Sigmoid colon (tissue), 7 donors: ENCODE results near the gene ZNF710. TPM values are rescaled to one million over a fixed set of nuclear protein-coding genes. Genes with fewer than 3 reads are reported as not detected.

Experiments
- DNase-seq: peaks from one replicate; pipeline ENCODE4 v3.0.0-alpha.2; 2019
- H3K27ac ChIP-seq, 4 donors: fragments of 200-600 bp; sonication (generic); one replicate each; pipeline ENCODE4 v1.5.1; 2016 to 2019; ENCODE audit warnings: mild to moderate bottlenecking in 1 of 4
- H3K27me3 ChIP-seq, 3 donors: fragments of 200-600 bp; sonication (generic); one replicate each; pipeline ENCODE4 v1.5.1; 2019; ENCODE audit warnings: mild to moderate bottlenecking in 1 of 3
- H3K36me3 ChIP-seq, 4 donors: fragments of 200-600 bp; sonication (generic); one replicate each; pipeline ENCODE4 v1.5.1; 2016 to 2019
- H3K4me1 ChIP-seq, 4 donors: fragments of 200-600 bp; sonication (generic); one replicate each; pipeline ENCODE4 v1.5.1; 2017 to 2019
- H3K4me3 ChIP-seq, 4 donors: fragments of 200-600 bp; sonication (generic); one replicate each; pipeline ENCODE4 v1.5.1; 2017 to 2019; ENCODE audit warnings: mild to moderate bottlenecking in 2 of 4, moderate library complexity in 1 of 4
- H3K9me3 ChIP-seq, 4 donors: fragments of 200-600 bp in 3 of 4; sonication (generic) in 3 of 4; one replicate each; pipeline versions ENCODE4 v1.5.1 to v1.6.1; 2013 to 2019
- EP300 ChIP-seq, 4 donors: sonication (generic); formaldehyde crosslinking; IDR thresholded peaks; one replicate each; pipeline ENCODE4 v1.6.1; 2017; ENCODE audit warnings: antibody characterized with exemption in 4 of 4
- POLR2A ChIP-seq, 2 donors: fragments of 450-650 bp; IDR thresholded peaks; one replicate each; pipeline ENCODE4 v1.6.1; 2016; ENCODE audit warnings: antibody characterized with exemption in 2 of 2, mild to moderate bottlenecking in 2 of 2, moderate library complexity in 2 of 2
- POLR2AphosphoS5 ChIP-seq, 4 donors: sonication (generic); formaldehyde crosslinking; IDR thresholded peaks; one replicate each; pipeline ENCODE4 v1.6.1; 2017; ENCODE audit warnings: antibody characterized with exemption in 4 of 4
- WGBS, 2 donors: extraction: QIAGEN DNeasy Blood & Tissue Kit; methylation state at CpG; one replicate each; pipeline ENCODE4 v1.1.7; 2013; 5-methylcytosine and 5-hydroxymethylcytosine counted together
- intact Hi-C: fragments of 100-400 bp; cut with DNase I; formaldehyde crosslinking; loops from one replicate; pipeline ENCODE4 v1.15.1; 2023
- polyA plus RNA-seq, 3 donors: library from polyadenylated mRNA; stranded (reverse); fragments of 200-250 nt; gene quantifications; one replicate each; pipeline ENCODE4 v1.2.3, GENCODE V29; 2013
- total RNA-seq, 4 donors: library from RNA; depleted of rRNA; stranded (reverse); fragments of >200 nt; gene quantifications; one replicate each; pipeline ENCODE4 v1.1.0, GENCODE V29; 2016
- TF ChIP-seq, protein P1 (sequence below), 4 experiments: fragments of 450-650 bp in 3 of 4; fragments of 200-600 bp in 1 of 4; IDR thresholded peaks; one replicate each; pipeline ENCODE4 v1.5.1; 2016 to 2019; ENCODE audit warnings: antibody characterized with exemption in 4 of 4, mild to moderate bottlenecking in 3 of 4, moderate library complexity in 2 of 4
- donor health status: healthy with polysubstance abuse.
- donor health status: Bipolar disorder and iron deficiency.
- donor health status: healthy.

ZNF710 gene
- total and polyA plus RNA-seq, 7 donors, result 5.3 to 28.2 (median 10.0) TPM

DNA sequence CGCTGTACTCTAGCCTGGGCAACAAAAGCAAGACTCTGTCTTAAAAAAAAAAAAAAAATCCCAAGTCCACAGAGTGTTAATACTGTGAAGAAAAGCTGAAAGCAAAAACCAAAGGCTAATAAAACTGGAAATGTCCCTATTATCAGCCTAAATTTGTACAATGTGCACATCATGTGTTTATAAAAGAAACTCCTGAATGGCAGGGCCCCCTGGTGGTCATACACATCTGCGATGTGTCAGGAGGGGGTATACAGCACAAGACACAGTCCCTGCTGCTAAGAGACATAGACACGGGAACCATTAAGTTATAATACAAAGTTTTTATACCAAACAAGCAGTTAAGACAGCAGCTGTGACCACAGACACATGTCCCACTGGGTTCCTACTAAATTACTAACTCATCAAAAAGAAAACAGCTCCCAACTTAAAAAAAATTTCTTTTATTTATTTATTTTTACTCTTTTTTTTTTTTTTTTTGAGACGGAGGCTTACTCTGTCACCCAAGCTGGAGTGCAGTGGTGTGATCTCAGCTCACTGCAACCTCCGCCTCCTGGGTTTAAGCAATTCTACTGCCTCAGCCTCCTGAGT, 70.2 kb downstream of the ZNF710 start:
- no peak overlapping the region for H3K4me3 ChIP-seq
- H3K27me3 ChIP-seq, result no peaks in the 10 kb centered on the region
- H3K36me3 ChIP-seq, result peaks cover 0 to 57% (median 7%) of the 10 kb centered on the region in 4 donors
- intact Hi-C loops, result loop anchor here (2.0 to 5.0 kb wide), 4 partner anchors 69 to 309 kb away; partner anchors contain the start of gene ARPIN
- peak; percentile 90 for DNase-seq
- H3K9me3 ChIP-seq, result no peaks in the 10 kb centered on the region
- 45 to 48% methylated on average over 5 of the region's 5 CpGs for WGBS, 2 donors
- H3K4me1 ChIP-seq, result peaks cover 0 to 18% (median 17%) of the 10 kb centered on the region in 4 donors
- H3K27ac ChIP-seq, result peak overlapping the region; percentile 24 to 58 (median 55)
- TF ChIP-seq POLR2A (IDR thresholded peaks at IDR 0.05) (no peak), EP300 (IDR thresholded peaks at IDR 0.05) (no peak), POLR2AphosphoS5 (IDR thresholded peaks at IDR 0.05) (peak in 3 of 4 donors; percentile 49 to 66 (median 65))
- TF ChIP-seq, protein P1, sequence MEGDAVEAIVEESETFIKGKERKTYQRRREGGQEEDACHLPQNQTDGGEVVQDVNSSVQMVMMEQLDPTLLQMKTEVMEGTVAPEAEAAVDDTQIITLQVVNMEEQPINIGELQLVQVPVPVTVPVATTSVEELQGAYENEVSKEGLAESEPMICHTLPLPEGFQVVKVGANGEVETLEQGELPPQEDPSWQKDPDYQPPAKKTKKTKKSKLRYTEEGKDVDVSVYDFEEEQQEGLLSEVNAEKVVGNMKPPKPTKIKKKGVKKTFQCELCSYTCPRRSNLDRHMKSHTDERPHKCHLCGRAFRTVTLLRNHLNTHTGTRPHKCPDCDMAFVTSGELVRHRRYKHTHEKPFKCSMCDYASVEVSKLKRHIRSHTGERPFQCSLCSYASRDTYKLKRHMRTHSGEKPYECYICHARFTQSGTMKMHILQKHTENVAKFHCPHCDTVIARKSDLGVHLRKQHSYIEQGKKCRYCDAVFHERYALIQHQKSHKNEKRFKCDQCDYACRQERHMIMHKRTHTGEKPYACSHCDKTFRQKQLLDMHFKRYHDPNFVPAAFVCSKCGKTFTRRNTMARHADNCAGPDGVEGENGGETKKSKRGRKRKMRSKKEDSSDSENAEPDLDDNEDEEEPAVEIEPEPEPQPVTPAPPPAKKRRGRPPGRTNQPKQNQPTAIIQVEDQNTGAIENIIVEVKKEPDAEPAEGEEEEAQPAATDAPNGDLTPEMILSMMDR (IDR thresholded peaks at IDR 0.05), result peak; percentile 64 to 84 (median 74)

DNA sequence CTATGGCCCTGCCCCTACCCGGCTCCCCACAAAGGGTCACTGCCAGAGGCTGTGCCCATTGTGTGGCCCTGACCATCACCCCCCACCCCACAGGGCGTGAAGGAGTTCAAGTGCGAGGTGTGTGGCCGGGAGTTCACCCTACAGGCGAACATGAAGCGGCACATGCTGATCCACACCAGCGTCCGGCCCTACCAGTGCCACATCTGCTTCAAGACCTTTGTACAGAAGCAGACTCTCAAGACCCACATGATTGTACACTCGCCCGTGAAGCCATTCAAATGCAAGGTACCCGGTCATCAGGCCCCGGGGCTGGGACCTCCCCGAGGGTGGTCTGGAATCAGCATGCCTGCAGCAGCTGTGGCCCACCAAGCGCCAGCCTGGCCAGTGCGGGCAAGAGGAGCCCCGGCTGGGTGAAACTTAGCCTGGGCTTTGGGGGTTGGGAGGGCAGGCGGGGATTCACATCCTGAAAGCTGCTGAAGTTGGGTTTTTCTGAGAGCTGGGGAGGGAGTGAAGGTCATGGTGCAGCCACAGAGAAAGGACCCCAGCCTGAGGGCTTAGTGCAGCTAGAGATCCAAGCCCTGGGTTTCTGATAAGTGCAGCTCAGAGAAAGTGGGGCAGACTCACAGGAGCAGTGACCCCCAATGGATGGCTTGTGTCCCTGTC, 72.0 kb downstream of the ZNF710 start:
- 93 to 95% methylated on average over 17 of the region's 17 CpGs for WGBS, 2 donors
- Histone ChIP-seq H3K36me3 (peaks cover 0 to 54% (median 4%) of the 10 kb centered on the region in 4 donors), H3K9me3 (no peaks in the 10 kb centered on the region), H3K4me1 (peaks cover 0 to 18% (median 16%) of the 10 kb centered on the region in 4 donors), H3K27ac (peak overlapping the region in 1 of 4 donors; percentile 29), H3K4me3 (no peak overlapping the region), H3K27me3 (no peaks in the 10 kb centered on the region)
- TF ChIP-seq, protein P1 (IDR thresholded peaks at IDR 0.05), result no peak
- TF ChIP-seq POLR2A (IDR thresholded peaks at IDR 0.05), result no peak
- TF ChIP-seq EP300 (IDR thresholded peaks at IDR 0.05), result no peak
- no peak for TF ChIP-seq POLR2AphosphoS5 (IDR thresholded peaks at IDR 0.05)
- no peak for DNase-seq
- intact Hi-C loops, result loop anchor here (5.0 kb wide), 3 partner anchors 161 to 311 kb away; partner anchors contain the start of gene ARPIN

DNA sequence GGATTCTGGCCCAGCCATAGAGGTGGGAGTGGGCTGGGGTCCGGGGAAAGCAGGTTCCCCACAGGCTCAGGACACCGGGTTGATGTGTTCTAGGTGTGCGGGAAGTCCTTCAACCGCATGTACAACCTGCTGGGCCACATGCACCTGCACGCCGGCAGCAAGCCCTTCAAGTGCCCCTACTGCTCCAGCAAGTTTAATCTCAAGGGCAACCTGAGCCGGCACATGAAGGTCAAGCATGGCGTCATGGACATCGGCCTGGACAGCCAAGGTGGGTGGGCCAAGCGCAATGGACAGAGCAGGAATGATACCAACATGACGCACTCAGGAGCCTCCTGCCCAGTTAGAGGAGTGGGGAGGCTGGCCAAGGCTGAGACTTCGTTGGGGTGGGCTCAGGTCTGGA, 72.9 kb downstream of the ZNF710 start:
- DNase-seq, result no peak
- intact Hi-C loops, result loop anchor here (5.0 kb wide), 3 partner anchors 162 to 312 kb away; partner anchors contain the start of gene ARPIN
- Histone ChIP-seq H3K9me3 (no peaks in the 10 kb centered on the region), H3K36me3 (peaks cover 0 to 56% (median 0%) of the 10 kb centered on the region in 4 donors), H3K4me3 (no peak overlapping the region), H3K4me1 (peaks cover 0 to 18% (median 16%) of the 10 kb centered on the region in 4 donors), H3K27me3 (no peaks in the 10 kb centered on the region), H3K27ac (peak overlapping the region in 2 of 4 donors; percentile 29 to 32)
- 93 to 95% methylated on average over 12 of the region's 12 CpGs for WGBS, 2 donors
- TF ChIP-seq EP300 (IDR thresholded peaks at IDR 0.05), result no peak
- no peak for TF ChIP-seq POLR2AphosphoS5 (IDR thresholded peaks at IDR 0.05)
- TF ChIP-seq, protein P1 (IDR thresholded peaks at IDR 0.05), result no peak
- TF ChIP-seq POLR2A (IDR thresholded peaks at IDR 0.05), result no peak

DNA sequence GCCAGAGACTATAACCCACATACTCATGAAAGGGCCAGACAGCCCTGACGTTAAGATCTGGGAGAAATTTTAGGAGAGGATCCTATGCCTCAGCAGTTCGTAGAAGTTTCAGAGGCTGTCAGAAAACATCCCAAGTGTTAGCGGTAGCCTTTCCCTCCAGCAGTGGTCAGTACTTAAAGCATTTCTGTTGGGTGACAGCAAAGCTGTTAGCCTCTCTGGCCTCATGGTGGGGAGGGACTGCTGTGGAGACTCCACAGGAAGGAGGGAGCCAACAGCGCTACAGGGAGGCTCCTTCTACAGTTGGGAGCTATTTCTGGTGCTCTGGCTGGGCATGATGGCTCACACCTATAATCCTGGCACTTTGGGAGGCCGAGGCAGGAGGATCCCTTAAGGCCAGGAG, 73.8 kb downstream of the ZNF710 start:
- TF ChIP-seq, protein P1 (IDR thresholded peaks at IDR 0.05), result no peak
- TF ChIP-seq POLR2A (IDR thresholded peaks at IDR 0.05) (no peak), EP300 (IDR thresholded peaks at IDR 0.05) (no peak), POLR2AphosphoS5 (IDR thresholded peaks at IDR 0.05) (no peak)
- peak overlapping the region; percentile 29 to 70 (median 33) for H3K27ac ChIP-seq
- peaks cover 0 to 65% (median 4%) of the 10 kb centered on the region in 4 donors for H3K36me3 ChIP-seq
- peaks cover 0 to 18% (median 16%) of the 10 kb centered on the region in 4 donors for H3K4me1 ChIP-seq
- intact Hi-C loops, result loop anchor here (5.0 kb wide), 3 partner anchors 163 to 313 kb away; partner anchors contain the start of gene ARPIN
- DNase-seq, result no peak
- no peaks in the 10 kb centered on the region for H3K9me3 ChIP-seq
- no peaks in the 10 kb centered on the region for H3K27me3 ChIP-seq
- no peak overlapping the region for H3K4me3 ChIP-seq
- WGBS, 2 donors, result 89 to 90% methylated on average over 5 of the region's 5 CpGs
